PC-3 (cell line): ENCODE results near the gene NPHP1. TPM values are rescaled to one million over a fixed set of nuclear protein-coding genes. Genes with fewer than 3 reads are reported as not detected.
"Not testable (repeated sequence)": the region's sequence is repeated elsewhere in the genome, so short reads cannot be mapped to it uniquely, and the experiment has no call there.

Experiments
- ATAC-seq: fragments of 200-7000 bp; cut with Tn5 transposase; 2 replicates; pipeline ENCODE4 v1.9.1; 2020; ENCODE audit warnings: mild to moderate bottlenecking, moderate library complexity
- Bru-seq: library from RNA; stranded (reverse); fragments of 400-500 nt; gene quantifications from one replicate; lab custom pipeline; 2021; lab: Mats Ljungman, UMichigan
- BruChase-seq, 2 experiments: library from RNA; stranded (reverse); fragments of 400-500 nt; gene quantifications; one replicate each; lab custom pipeline; 2021; lab: Mats Ljungman, UMichigan
- BruUV-seq: library from RNA; stranded (reverse); fragments of 400-500 nt; replicated peaks from 2 replicates; lab custom pipeline; 2021; lab: Mats Ljungman, UMichigan
- CTCF ChIA-PET: fragments of 300-600 bp; sonication (Branson Sonifier 250); formaldehyde crosslinking; loops from one replicate; lab custom pipeline; 2022; ENCODE audit warnings: antibody characterized with exemption; lab: Charles Lee
- POLR2A ChIA-PET: fragments of 300-600 bp; sonication (Branson Sonifier 250); formaldehyde crosslinking; loops from one replicate; lab custom pipeline; 2022; ENCODE audit warnings: antibody characterized with exemption; ENCODE audit not compliant: unreplicated experiment; lab: Charles Lee
- DNase-seq: peaks from one replicate; pipeline ENCODE4 v3.0.0-alpha.2; 2015
- H2AFZ ChIP-seq: fragments of 300-600 bp; sonication (generic); 2 replicates; pipeline ENCODE4 v1.6.0; 2016; ENCODE audit warnings: antibody characterized with exemption, low read length
- H3F3A ChIP-seq: fragments of 300-600 bp; sonication (generic); one replicate; pipeline ENCODE4 v1.6.0; 2017; ENCODE audit warnings: antibody characterized with exemption, low read length, control low read depth, mild to moderate bottlenecking; ENCODE audit not compliant: unreplicated experiment
- H3K27ac ChIP-seq: fragments of 300-600 bp; sonication (generic); 2 replicates; pipeline ENCODE4 v1.5.1; 2016; ENCODE audit warnings: mild to moderate bottlenecking, low read length
- H3K27me3 ChIP-seq: fragments of 300-600 bp; sonication (generic); 2 replicates; pipeline ENCODE4 v1.6.1; 2016; ENCODE audit warnings: low read length, mixed read lengths
- H3K36me3 ChIP-seq: fragments of 300-600 bp; sonication (generic); 2 replicates; pipeline ENCODE4 v1.6.1; 2016; ENCODE audit warnings: low read depth, mixed run types, low read length, mixed read lengths
- H3K4me1 ChIP-seq: fragments of 300-600 bp; sonication (generic); 2 replicates; pipeline ENCODE4 v1.5.1; 2016; ENCODE audit warnings: low read length; ENCODE audit not compliant: insufficient read depth
- H3K4me2 ChIP-seq: fragments of 300-600 bp; sonication (generic); 2 replicates; pipeline ENCODE4 v1.6.0; 2016; ENCODE audit warnings: low read length
- H3K4me3 ChIP-seq: fragments of 300-600 bp; sonication (generic); 2 replicates; pipeline ENCODE4 v1.5.1; 2016; ENCODE audit warnings: mild to moderate bottlenecking, low read length, mixed read lengths
- H3K79me2 ChIP-seq: fragments of 300-600 bp; sonication (generic); 2 replicates; pipeline ENCODE4 v1.6.1; 2017; ENCODE audit warnings: low read length, mixed read lengths
- H3K9ac ChIP-seq: fragments of 300-600 bp; sonication (generic); 2 replicates; pipeline ENCODE4 v1.6.0; 2016; ENCODE audit warnings: mild to moderate bottlenecking, low read length
- H3K9me2 ChIP-seq: fragments of 300-600 bp; sonication (generic); replicated peaks from 2 replicates; pipeline ENCODE4 v1.6.1; 2016; ENCODE audit warnings: mixed run types, low read length, mixed read lengths
- H3K9me3 ChIP-seq: fragments of 300-600 bp; sonication (generic); 2 replicates; pipeline ENCODE4 v1.6.1; 2016; ENCODE audit warnings: low read length, mixed read lengths
- H4K20me1 ChIP-seq: fragments of 300-600 bp; sonication (generic); 2 replicates; pipeline ENCODE4 v1.6.1; 2016; ENCODE audit warnings: low read length, mixed read lengths
- CTCF ChIP-seq: fragments of 300-600 bp; sonication (generic); conservative IDR thresholded peaks from 2 replicates; pipeline ENCODE4 v1.5.1; 2017; ENCODE audit warnings: antibody characterized with exemption, low read depth, mild to moderate bottlenecking, low read length
- EZH2 ChIP-seq: fragments of 300-600 bp; sonication (generic); IDR thresholded peaks from one replicate; pipeline ENCODE4 v1.6.1; 2017; ENCODE audit warnings: antibody characterized with exemption, mild to moderate bottlenecking, low read length; ENCODE audit not compliant: unreplicated experiment
- EZH2phosphoT487 ChIP-seq: fragments of 300-600 bp; sonication (generic); IDR thresholded peaks from 2 replicates; pipeline ENCODE4 v1.6.1; 2018; ENCODE audit warnings: mild to moderate bottlenecking, antibody characterized with exemption, low read length, borderline replicate concordance
- intact Hi-C: fragments of 100-400 bp; cut with micrococcal nuclease; formaldehyde crosslinking; loops from 2 replicates; pipeline ENCODE4 v1.9.0; 2023
- long read RNA-seq: library from polyadenylated mRNA; unstranded; transcript quantifications from one replicate; pipeline ENCODE4 v2.0.0, GENCODE V29; 2021; ENCODE audit not compliant: unreplicated experiment
- total RNA-seq: library from RNA; depleted of rRNA; stranded (reverse); fragments of >200 nt; gene quantifications from 2 replicates; pipeline ENCODE4 v1.2.3, GENCODE V29; 2014; rRNA removed

Gene NPHP1
- 1.3 and 4.2 TPM in 2 replicates for total RNA-seq
- Bru-seq, nascent RNA, result percentile 45 among the genes with signal in this experiment
- BruChase-seq, experiment 1, labeled RNA remaining after a 6-hour chase, result percentile 40 among the genes with signal in this experiment
- BruChase-seq, experiment 2, labeled RNA remaining after a 2-hour chase, result percentile 52 among the genes with signal in this experiment
- long read RNA-seq, partial matches to known transcripts, result 2 of 16 reads
- long read RNA-seq, other reads (novel, unspliced or antisense), result 7 of 16 reads

DNA sequence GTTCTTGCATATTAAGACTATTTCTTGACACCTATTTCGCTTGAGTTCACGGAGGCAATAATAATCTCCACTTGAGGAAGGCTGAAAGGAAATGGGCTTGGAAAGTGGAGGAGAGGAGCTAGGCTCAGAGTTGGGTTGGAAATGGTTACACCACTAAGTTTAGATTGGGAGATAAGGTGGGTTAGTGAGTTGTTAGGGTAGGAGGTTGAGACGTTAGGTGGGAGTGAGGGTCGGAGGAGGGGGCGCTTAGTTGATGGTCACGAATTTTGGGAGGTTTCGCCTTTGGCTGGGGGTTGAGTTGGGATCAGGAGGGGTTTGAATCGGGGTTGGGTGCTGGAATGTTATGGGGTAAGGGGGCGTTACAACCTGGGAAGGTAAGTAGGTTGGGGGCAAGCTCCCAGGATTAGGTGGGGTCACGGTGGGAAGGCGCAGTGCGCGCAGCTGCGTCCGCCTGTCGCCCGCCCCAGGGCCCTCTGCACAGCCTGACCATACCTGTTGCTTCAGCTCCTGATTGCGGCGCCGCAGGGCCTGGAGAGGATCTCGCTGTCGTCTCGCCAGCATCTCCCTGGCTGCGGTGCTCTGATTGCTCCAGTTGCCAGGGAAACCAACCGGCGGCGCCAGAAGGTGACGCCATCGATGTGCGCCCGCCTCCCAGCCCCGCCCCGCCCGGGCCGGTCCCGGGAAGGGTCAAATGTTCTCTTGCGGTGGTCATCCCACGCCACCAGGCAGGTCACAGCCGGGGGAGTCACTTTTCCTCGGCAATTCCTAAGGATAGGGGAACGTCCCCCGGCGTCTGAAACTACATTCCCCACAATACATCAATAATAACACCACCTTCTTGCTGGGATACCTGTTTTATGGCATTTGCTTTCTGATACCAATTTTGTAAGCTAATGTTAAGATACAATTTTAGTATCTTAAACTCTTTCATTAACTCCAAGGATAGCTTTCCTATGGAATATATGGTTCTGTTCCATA, at the start of gene NPHP1:
TSS of gene NPHP1 (minus strand) at position 606 of the 978 bp plus-strand sequence. CDS start at position 561, 45 bp downstream.
- H3K79me2 ChIP-seq, result no peaks in the 10 kb centered on the region
- DNase-seq, result peak; percentile 84
- no peaks in the 10 kb centered on the region for H3F3A ChIP-seq
- TSS peak; percentile 55 for BruUV-seq
- POLR2A ChIA-PET, result no interaction called here
- no peaks in the 10 kb centered on the region for H3K27me3 ChIP-seq
- no peak for TF ChIP-seq EZH2
- TF ChIP-seq CTCF, result no peak
- no peak for TF ChIP-seq EZH2phosphoT487
- H3K36me3 ChIP-seq, result no peaks in the 10 kb centered on the region
- peaks cover 22% of the 10 kb centered on the region for H3K4me1 ChIP-seq
- H3K27ac ChIP-seq, result peak within 1 kb of the TSS; percentile 24
- no peaks in the 10 kb centered on the region for H3K9me3 ChIP-seq
- peak within 1 kb of the TSS; percentile 70 for H3K9ac ChIP-seq
- intact Hi-C loops, result no loop called here
- H4K20me1 ChIP-seq, result no peaks in the 10 kb centered on the region
- no peaks in the 10 kb centered on the region for H3K9me2 ChIP-seq
- peak; percentile 77 for ATAC-seq
- CTCF ChIA-PET, result no interaction called here
- H2AFZ ChIP-seq, result peak within 1 kb of the TSS; percentile 97
- H3K4me3 ChIP-seq, result peak within 1 kb of the TSS; percentile 87
- peak within 1 kb of the TSS; percentile 98 for H3K4me2 ChIP-seq

DNA sequence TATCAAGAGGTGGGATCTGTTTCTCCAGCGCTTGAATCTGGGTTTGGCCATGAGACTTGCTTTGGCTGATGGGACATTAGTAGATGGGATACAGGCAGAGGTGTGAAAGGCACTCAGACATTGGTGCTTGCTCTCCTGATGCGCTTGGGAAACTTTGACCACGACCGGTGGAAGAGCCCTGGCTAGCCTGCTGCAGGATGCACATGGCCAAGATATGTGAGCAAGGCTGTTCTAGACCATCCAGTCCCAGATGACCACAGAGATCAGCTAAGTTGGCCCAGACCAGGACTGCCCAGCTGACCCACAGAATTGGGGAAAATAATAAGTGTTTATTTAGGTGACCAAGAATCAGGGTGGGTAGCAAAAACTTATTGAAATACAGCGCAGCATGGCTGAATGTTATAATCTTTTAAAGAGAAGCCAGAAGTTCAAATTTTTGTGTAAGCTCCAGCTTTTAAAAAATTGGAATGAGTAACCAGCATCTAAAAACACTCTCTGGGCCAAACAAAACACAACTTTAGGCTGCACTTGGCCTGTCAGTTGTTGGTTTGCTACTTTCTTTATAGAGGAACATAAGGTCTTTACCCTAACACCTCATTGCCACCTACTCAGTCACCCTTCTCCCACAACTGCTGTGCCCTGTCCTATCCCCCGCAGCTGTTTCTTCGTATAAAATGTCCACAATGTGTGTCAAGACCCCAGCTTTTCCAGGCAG, 43.4 kb upstream of the NPHP1 start:
- H3K9me3 ChIP-seq, H3K4me1 ChIP-seq, CTCF ChIA-PET, H3K36me3 ChIP-seq, H4K20me1 ChIP-seq, H2AFZ ChIP-seq, H3F3A ChIP-seq, ATAC-seq, intact Hi-C loops, H3K79me2 ChIP-seq, H3K4me3 ChIP-seq, H3K9me2 ChIP-seq, H3K9ac ChIP-seq, H3K4me2 ChIP-seq, DNase-seq, BruUV-seq, H3K27ac ChIP-seq, H3K27me3 ChIP-seq, POLR2A ChIA-PET: not testable (repeated sequence)

- H3K4me2 ChIP-seq, H3K27ac ChIP-seq, H2AFZ ChIP-seq, ATAC-seq, H3K9me2 ChIP-seq, intact Hi-C loops, H3K9ac ChIP-seq, H4K20me1 ChIP-seq, DNase-seq, CTCF ChIA-PET, H3K9me3 ChIP-seq, H3F3A ChIP-seq, H3K4me1 ChIP-seq, H3K27me3 ChIP-seq, H3K4me3 ChIP-seq, POLR2A ChIA-PET, H3K79me2 ChIP-seq, H3K36me3 ChIP-seq, BruUV-seq: not testable (repeated sequence)
Observed at GRCh38 chr2:110245488-110246435, 40.9 kb upstream of the NPHP1 start.

- H2AFZ ChIP-seq, POLR2A ChIA-PET, H3F3A ChIP-seq, CTCF ChIA-PET, DNase-seq, H3K4me2 ChIP-seq, H3K27me3 ChIP-seq, BruUV-seq, H3K9me2 ChIP-seq, H3K27ac ChIP-seq, H3K36me3 ChIP-seq, H3K9me3 ChIP-seq, H3K79me2 ChIP-seq, H3K9ac ChIP-seq, H3K4me3 ChIP-seq, H3K4me1 ChIP-seq, ATAC-seq, H4K20me1 ChIP-seq, intact Hi-C loops: not testable (repeated sequence)
Observed at GRCh38 chr2:110243283-110243682, 38.5 kb upstream of the NPHP1 start.
